NCI-H146 treated with DMSO at 0.1 percent for 48 hours (cell line): ENCODE measurements around the gene RPLP2.
A peak's percentile ranks its signal among the peaks of the same experiment; 100 is the strongest.

Experiments
- DNase-seq: peaks from one replicate; lab custom pipeline; 2025; ENCODE audit not compliant: unreplicated experiment; lab: John Stamatoyannopoulos, UW

RPLP2 gene

GRCh38 chr11:833114-833791 lies 23.5 kb downstream of the RPLP2 start:
- DNase-seq: no peak

- DNase-seq: no peak
Observed at GRCh38 chr11:833849-834311, 24.1 kb downstream of the RPLP2 start.

- no peak for DNase-seq
Observed at GRCh38 chr11:834371-835316, 24.9 kb downstream of the RPLP2 start.

GRCh38 chr11:836274-836673 lies 26.5 kb downstream of the RPLP2 start:
- DNase-seq: no peak

GRCh38 chr11:836700-837099 lies 26.9 kb downstream of the RPLP2 start:
- no peak for DNase-seq

- no peak for DNase-seq
Observed at GRCh38 chr11:837189-837989, 27.6 kb downstream of the RPLP2 start.

- no peak for DNase-seq
Observed at GRCh38 chr11:837990-838307, 28.2 kb downstream of the RPLP2 start.

GRCh38 chr11:838441-839279 lies 28.9 kb downstream of the RPLP2 start:
- no peak for DNase-seq

GRCh38 chr11:839280-839623 lies 29.5 kb downstream of the RPLP2 start:
- no peak for DNase-seq

- DNase-seq: no peak
Observed at GRCh38 chr11:839875-840617, 30.3 kb downstream of the RPLP2 start.

- no peak for DNase-seq
Observed at GRCh38 chr11:841981-842369, 32.2 kb downstream of the RPLP2 start.

- peak; percentile 61 for DNase-seq
Observed at GRCh38 chr11:842370-843002, 32.7 kb downstream of the RPLP2 start, which contains the start of the genes POLR2L and TSPAN4. Gene POLR2L (minus strand): TSS chr11:842529. CDS start chr11:842508, 21 bp downstream. Gene TSPAN4 (plus strand): TSS chr11:842852. CDS start chr11:850305, 7,453 bp downstream.

- DNase-seq: no peak
Observed at GRCh38 chr11:843086-843734, 33.4 kb downstream of the RPLP2 start.

GRCh38 chr11:843818-844692 lies 34.3 kb downstream of the RPLP2 start:
- DNase-seq: no peak

- DNase-seq: no peak
Observed at GRCh38 chr11:844693-845644, 35.2 kb downstream of the RPLP2 start.

GRCh38 chr11:845872-846495 lies 36.2 kb downstream of the RPLP2 start:
- no peak for DNase-seq
